GM12801 (cell line): ENCODE measurements around the gene PLAAT4.

ENCODE experiments used
- TF ChIP-seq, protein P1 (sequence below): IDR thresholded peaks from one replicate; pipeline ENCODE4 v1.5.1; 2011; ENCODE audit warnings: control low read depth; ENCODE audit not compliant: insufficient read length; ENCODE audit errors: extremely low read depth

Gene PLAAT4

DNA sequence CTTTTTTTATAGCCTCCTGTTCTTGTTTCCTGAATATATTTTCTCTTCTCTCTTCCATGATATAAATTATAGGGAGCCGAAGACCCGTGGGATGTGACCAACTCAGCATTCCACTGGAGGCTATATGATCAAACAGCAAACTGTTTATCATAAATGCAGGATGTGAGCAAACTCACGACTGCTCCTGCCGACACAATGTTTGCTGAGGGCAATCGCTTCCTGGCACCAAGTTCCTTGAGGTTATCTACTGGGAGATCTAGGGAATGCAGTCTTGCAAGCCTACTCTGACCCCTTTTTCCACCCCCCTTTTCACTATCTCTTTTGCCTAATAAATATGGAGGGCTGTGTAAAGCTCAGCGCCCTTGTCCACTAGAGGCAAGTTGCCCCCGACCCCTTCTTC, 13.5 kb upstream of the PLAAT4 start:
- TF ChIP-seq, protein P1, sequence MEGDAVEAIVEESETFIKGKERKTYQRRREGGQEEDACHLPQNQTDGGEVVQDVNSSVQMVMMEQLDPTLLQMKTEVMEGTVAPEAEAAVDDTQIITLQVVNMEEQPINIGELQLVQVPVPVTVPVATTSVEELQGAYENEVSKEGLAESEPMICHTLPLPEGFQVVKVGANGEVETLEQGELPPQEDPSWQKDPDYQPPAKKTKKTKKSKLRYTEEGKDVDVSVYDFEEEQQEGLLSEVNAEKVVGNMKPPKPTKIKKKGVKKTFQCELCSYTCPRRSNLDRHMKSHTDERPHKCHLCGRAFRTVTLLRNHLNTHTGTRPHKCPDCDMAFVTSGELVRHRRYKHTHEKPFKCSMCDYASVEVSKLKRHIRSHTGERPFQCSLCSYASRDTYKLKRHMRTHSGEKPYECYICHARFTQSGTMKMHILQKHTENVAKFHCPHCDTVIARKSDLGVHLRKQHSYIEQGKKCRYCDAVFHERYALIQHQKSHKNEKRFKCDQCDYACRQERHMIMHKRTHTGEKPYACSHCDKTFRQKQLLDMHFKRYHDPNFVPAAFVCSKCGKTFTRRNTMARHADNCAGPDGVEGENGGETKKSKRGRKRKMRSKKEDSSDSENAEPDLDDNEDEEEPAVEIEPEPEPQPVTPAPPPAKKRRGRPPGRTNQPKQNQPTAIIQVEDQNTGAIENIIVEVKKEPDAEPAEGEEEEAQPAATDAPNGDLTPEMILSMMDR = no peak

- TF ChIP-seq, protein P1 = no peak
Measured at GRCh38 chr11:63527667-63528066, 8.9 kb upstream of the PLAAT4 start.

DNA sequence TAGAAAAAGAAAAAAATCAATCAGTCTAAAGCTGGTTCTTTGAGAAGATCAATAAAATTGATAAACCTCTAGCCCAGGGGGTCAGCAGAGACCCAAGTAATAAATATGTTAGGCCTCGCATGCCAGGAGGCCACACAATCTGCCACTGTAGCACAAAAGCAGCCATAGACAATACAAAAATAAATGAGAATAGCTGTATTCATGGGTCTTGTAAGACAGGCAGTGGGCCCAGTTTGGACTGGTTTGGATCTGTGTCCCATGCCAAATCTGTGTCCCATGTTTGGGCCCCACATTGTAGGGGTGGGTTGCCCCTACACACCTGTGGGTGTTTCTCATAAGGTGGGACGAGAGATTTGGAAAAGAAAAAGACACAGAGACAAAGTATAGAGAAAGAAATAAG, 6.6 kb upstream of the PLAAT4 start:
- TF ChIP-seq, protein P1 = no peak

GRCh38 chr11:63532117-63532516, 4.5 kb upstream of the PLAAT4 start:
- TF ChIP-seq, protein P1 = no peak

- TF ChIP-seq, protein P1 = no peak
Measured at GRCh38 chr11:63532799-63533475, 3.7 kb upstream of the PLAAT4 start.

- TF ChIP-seq, protein P1 = no peak
Measured at GRCh38 chr11:63534076-63534475, 2.5 kb upstream of the PLAAT4 start.

GRCh38 chr11:63534895-63535461, 1.6 kb upstream of the PLAAT4 start:
- TF ChIP-seq, protein P1 = no peak
